ENCODE data around the gene WDR83.

GRCh38 chr19:12636631-12637030 is 30.0 kb upstream of the WDR83 start:
- TF ChIP-seq CTCF (IDR thresholded peaks at IDR 0.05) (no peak), POLR2A (IDR thresholded peaks at IDR 0.05) (no peak)

Data from uterus (tissue), 2 donors.